HG02943 (cell line): ENCODE measurements around the gene QRICH2.
"Not testable (repeated sequence)": the region's sequence is repeated elsewhere in the genome, so short reads cannot be mapped to it uniquely, and the experiment has no call there.

ENCODE experiments used
- ATAC-seq: cut with Tn5 transposase; IDR thresholded peaks from one replicate; pipeline ENCODE4 v1.9.1; 2021; ENCODE audit warnings: mild to moderate bottlenecking, low read depth, moderate library complexity; ENCODE audit not compliant: unreplicated experiment

The QRICH2 gene

DNA sequence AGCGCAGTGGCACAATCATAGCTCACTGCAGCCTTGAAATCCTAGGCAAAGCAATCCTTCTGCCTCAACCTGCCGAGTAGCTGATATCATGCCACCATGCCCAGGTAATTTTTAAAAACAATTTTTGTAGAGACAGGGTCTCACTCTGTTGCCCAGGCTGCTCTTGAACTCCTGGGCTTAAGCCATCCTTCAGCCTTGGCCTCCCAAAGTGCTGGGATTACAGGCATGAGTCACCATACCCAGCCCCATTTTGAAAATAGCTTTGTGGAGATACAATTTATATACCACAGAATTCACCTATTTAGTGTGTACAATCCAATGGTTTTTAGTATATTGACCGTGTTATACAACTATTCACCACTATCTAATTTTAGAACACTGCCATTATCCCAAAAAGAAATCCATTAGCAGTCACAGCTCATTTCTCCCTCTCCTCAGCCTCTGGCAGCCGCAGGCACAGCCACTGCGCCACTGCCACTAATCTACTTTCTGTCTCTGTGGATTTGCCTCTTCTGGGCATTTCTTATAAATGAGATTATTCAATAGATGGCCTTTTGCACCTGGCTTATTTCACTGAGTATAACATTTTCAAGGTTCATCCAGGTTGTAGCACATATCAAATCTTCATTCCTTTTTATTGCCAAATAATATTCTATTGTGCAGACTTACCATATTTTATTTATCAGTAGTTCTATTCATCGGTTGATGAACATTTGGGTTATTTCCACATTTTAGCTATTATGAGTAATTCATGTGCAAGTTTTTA is 74.3 kb downstream of the QRICH2 start:
- ATAC-seq, result no peak

- no peak for ATAC-seq
Measured at GRCh38 chr17:76232342-76232741, 75.7 kb downstream of the QRICH2 start.

- ATAC-seq, result not testable (repeated sequence)
Measured at GRCh38 chr17:76226749-76227148, 81.3 kb downstream of the QRICH2 start.

DNA sequence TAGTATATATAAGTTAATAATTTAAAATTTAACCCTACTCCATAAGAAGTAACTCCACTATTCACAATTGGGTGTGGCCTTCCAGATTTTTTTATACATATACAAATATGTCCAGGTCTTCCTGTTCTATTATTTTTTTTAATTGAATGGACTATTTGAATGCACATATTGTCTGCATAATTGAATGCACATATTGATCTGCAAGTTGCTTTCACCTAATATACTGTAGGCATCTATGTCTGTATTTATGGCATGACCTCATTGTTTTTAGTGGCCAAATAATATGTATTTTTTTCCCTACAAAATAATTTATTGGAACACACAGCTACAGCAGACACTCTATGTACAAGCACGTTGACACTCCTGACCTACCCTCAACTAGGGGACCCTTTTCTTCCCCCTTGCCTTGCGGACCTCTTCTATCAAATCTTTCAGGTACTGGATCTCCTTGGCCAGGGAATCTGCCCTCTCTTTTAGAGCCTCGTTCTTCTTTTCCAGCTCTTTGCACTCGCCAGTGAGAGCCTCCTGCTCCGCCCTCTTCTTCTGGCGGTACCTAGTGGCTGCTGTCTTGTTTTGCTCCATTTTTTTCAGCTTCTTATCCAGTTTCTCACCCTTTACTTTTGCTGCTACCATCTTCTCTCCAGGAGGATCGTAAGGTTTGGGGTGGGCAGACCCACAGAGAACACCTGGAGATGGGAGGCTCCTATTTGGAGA is 82.5 kb downstream of the QRICH2 start:
- not testable (repeated sequence) for ATAC-seq
